ENCODE results near the gene HOXC9.

- TF ChIP-seq POLR2A (IDR thresholded peaks at IDR 0.05) (no peak), CTCF (IDR thresholded peaks at IDR 0.05) (no peak)
Measured at GRCh38 chr12:53977596-53978445, 22.1 kb upstream of the HOXC9 start.
